Duodenal mucosa (tissue), 2 donors: ENCODE data around the gene MGA.

Experiments used
- H3K27ac ChIP-seq: one replicate; pipeline ENCODE4 v1.7.0; 2013; ENCODE audit warnings: low read depth, low read length
- H3K27me3 ChIP-seq, 2 donors: one replicate each; pipeline ENCODE4 v1.7.0; 2013; ENCODE audit warnings: low read length in 2 of 2, control low read depth in 1 of 2; ENCODE audit not compliant: insufficient read depth in 2 of 2, control insufficient read depth in 1 of 2
- H3K36me3 ChIP-seq, 2 donors: one replicate each; pipeline ENCODE4 v1.7.0; 2013; ENCODE audit warnings: low read length in 2 of 2, control low read depth in 1 of 2; ENCODE audit not compliant: insufficient read depth in 2 of 2, control insufficient read depth in 1 of 2
- H3K4me1 ChIP-seq, 2 donors: one replicate each; pipeline ENCODE4 v1.7.0; 2013; ENCODE audit warnings: low read length in 2 of 2, control low read depth in 1 of 2; ENCODE audit not compliant: insufficient read depth in 2 of 2, control insufficient read depth in 1 of 2
- H3K4me3 ChIP-seq, 2 donors: one replicate each; pipeline ENCODE4 v1.7.0; 2013; ENCODE audit warnings: low read length in 2 of 2, low read depth in 1 of 2
- H3K9ac ChIP-seq, 2 donors: one replicate each; pipeline ENCODE4 v1.7.0; 2013; ENCODE audit warnings: low read length in 2 of 2, low read depth in 1 of 2
- H3K9me3 ChIP-seq, 2 donors: one replicate each; pipeline ENCODE4 v1.7.0; 2013; ENCODE audit warnings: low read length in 2 of 2, control low read depth in 1 of 2; ENCODE audit not compliant: control insufficient read depth in 1 of 2

MGA gene

GRCh38 chr15:41678742-41679141, 18.5 kb downstream of the MGA start:
- no peaks in the 10 kb centered on the region for H3K27me3 ChIP-seq
- no peak overlapping the region for H3K27ac ChIP-seq
- no peak overlapping the region for H3K9ac ChIP-seq
- no peaks in the 10 kb centered on the region for H3K36me3 ChIP-seq
- H3K9me3 ChIP-seq: no peaks in the 10 kb centered on the region
- H3K4me3 ChIP-seq: no peak overlapping the region
- H3K4me1 ChIP-seq: no peaks in the 10 kb centered on the region

GRCh38 chr15:41683955-41684354, 23.8 kb downstream of the MGA start:
- Histone ChIP-seq H3K36me3 (no peaks in the 10 kb centered on the region), H3K27ac (no peak overlapping the region), H3K9ac (no peak overlapping the region), H3K4me3 (no peak overlapping the region), H3K9me3 (no peaks in the 10 kb centered on the region), H3K4me1 (no peaks in the 10 kb centered on the region), H3K27me3 (no peaks in the 10 kb centered on the region)

- Histone ChIP-seq H3K9ac (no peak overlapping the region), H3K4me1 (peaks cover 0 to 7% of the 10 kb centered on the region in 2 donors), H3K36me3 (no peaks in the 10 kb centered on the region), H3K9me3 (no peaks in the 10 kb centered on the region), H3K4me3 (no peak overlapping the region), H3K27ac (no peak overlapping the region), H3K27me3 (no peaks in the 10 kb centered on the region)
Measured at GRCh38 chr15:41688671-41689070, 28.5 kb downstream of the MGA start.

- H3K27me3 ChIP-seq: no peaks in the 10 kb centered on the region
- H3K27ac ChIP-seq: no peak overlapping the region
- peaks cover 0 to 7% of the 10 kb centered on the region in 2 donors for H3K4me1 ChIP-seq
- H3K9ac ChIP-seq: no peak overlapping the region
- no peaks in the 10 kb centered on the region for H3K9me3 ChIP-seq
- H3K4me3 ChIP-seq: no peak overlapping the region
- no peaks in the 10 kb centered on the region for H3K36me3 ChIP-seq
Measured at GRCh38 chr15:41689083-41689482, 28.9 kb downstream of the MGA start.

- Histone ChIP-seq H3K36me3 (no peaks in the 10 kb centered on the region), H3K27me3 (no peaks in the 10 kb centered on the region), H3K4me1 (peaks cover 0 to 7% of the 10 kb centered on the region in 2 donors), H3K9me3 (no peaks in the 10 kb centered on the region), H3K27ac (no peak overlapping the region), H3K4me3 (no peak overlapping the region), H3K9ac (no peak overlapping the region)
Measured at GRCh38 chr15:41689834-41690233, 29.6 kb downstream of the MGA start.

- H3K27me3 ChIP-seq: no peaks in the 10 kb centered on the region
- no peak overlapping the region for H3K27ac ChIP-seq
- no peaks in the 10 kb centered on the region for H3K9me3 ChIP-seq
- no peak overlapping the region for H3K4me3 ChIP-seq
- no peak overlapping the region for H3K9ac ChIP-seq
- no peaks in the 10 kb centered on the region for H3K36me3 ChIP-seq
- peaks cover 0 to 7% of the 10 kb centered on the region in 2 donors for H3K4me1 ChIP-seq
Measured at GRCh38 chr15:41690636-41691035, 30.4 kb downstream of the MGA start.

- Histone ChIP-seq H3K27me3 (no peaks in the 10 kb centered on the region), H3K9ac (no peak overlapping the region), H3K9me3 (no peaks in the 10 kb centered on the region), H3K36me3 (peaks cover 4% of the 10 kb centered on the region in 2 donors), H3K4me3 (no peak overlapping the region), H3K27ac (no peak overlapping the region), H3K4me1 (peaks cover 3 to 7% of the 10 kb centered on the region in 2 donors)
Measured at GRCh38 chr15:41691471-41691870, 31.3 kb downstream of the MGA start.

- H3K9me3 ChIP-seq: no peaks in the 10 kb centered on the region
- H3K9ac ChIP-seq: no peak overlapping the region
- peaks cover 3 to 7% of the 10 kb centered on the region in 2 donors for H3K4me1 ChIP-seq
- peaks cover 8 to 9% of the 10 kb centered on the region in 2 donors for H3K36me3 ChIP-seq
- H3K27ac ChIP-seq: no peak overlapping the region
- no peaks in the 10 kb centered on the region for H3K27me3 ChIP-seq
- H3K4me3 ChIP-seq: no peak overlapping the region
Measured at GRCh38 chr15:41692049-41692448, 31.8 kb downstream of the MGA start.

GRCh38 chr15:41693757-41694156, 33.6 kb downstream of the MGA start:
- Histone ChIP-seq H3K27me3 (no peaks in the 10 kb centered on the region), H3K27ac (no peak overlapping the region), H3K4me3 (no peak overlapping the region), H3K9me3 (no peaks in the 10 kb centered on the region), H3K36me3 (peaks cover 8 to 13% of the 10 kb centered on the region in 2 donors), H3K4me1 (peaks cover 3 to 7% of the 10 kb centered on the region in 2 donors), H3K9ac (no peak overlapping the region)

- Histone ChIP-seq H3K4me3 (no peak overlapping the region), H3K9ac (no peak overlapping the region), H3K27ac (no peak overlapping the region)
Measured at GRCh38 chr15:41695750-41696436, 35.7 kb downstream of the MGA start.

More at GRCh38 chr15:41695750-41696436, 35.7 kb downstream of the MGA start:
- Histone ChIP-seq H3K27me3 (no peaks in the 10 kb centered on the region), H3K4me1 (peaks cover 3 to 7% of the 10 kb centered on the region in 2 donors), H3K9me3 (no peaks in the 10 kb centered on the region), H3K36me3 (peaks cover 8 to 17% of the 10 kb centered on the region in 2 donors)
